ENCODE measurements around the gene ATP11A. TPM values are rescaled to one million over a fixed set of nuclear protein-coding genes. Genes with fewer than 3 reads are reported as not detected.
"Not testable (repeated sequence)": the region's sequence is repeated elsewhere in the genome, so short reads cannot be mapped to it uniquely, and the experiment has no call there.

Gene ATP11A
- total RNA-seq, 2 donors from 2014 or later = 89.0 to 91.2 TPM

DNA sequence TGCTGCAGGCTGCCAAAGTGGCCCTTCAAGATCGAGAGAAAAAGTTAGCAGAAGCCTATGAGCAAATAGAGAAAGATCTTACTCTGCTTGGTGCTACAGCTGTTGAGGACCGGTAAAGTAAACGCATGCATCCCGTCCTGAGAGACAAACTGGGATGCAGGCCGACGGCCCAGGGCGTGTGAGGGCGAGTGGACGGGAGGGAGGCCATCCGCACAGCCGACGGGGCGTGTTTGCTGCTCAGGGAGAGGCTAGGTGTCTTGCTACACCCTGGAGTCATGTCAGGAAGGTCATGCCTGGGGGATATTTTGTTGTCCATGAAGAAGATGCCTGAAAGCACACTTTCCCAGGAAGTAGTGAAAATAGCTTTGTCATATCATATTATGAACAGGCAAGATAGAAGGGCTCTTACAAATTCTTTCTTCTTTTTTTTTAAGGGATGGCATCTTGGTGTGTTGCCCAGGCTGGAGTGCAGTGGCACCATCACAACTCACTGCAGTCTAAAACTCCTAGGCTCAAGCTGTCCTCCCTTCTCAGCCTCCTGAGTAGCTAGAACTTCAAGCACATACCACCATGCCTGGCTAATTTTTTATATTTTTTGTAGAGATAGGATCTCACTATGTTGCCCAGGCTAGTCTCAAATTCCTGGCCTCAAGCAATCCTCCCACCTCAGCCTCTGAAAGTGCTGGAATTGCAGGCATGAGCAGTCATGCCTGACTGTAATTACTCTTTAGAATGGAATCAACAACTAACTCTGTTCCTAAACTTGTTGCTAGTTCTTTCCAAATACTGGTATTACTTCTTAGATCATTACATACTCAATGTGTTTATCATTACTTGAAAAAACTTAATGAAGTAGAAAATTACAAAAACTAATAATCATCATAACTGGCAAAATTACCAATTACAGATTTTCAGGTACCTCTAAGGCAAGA lies 161.5 kb downstream of the ATP11A start:
- no peaks in the 10 kb centered on the region for H3K27me3 Mint-ChIP-seq
- DNase-seq (ENCODE audit: low spot score) (no peak), ATAC-seq (no peak)
- H3K4me3 Mint-ChIP-seq = no peak overlapping the region
- no peak overlapping the region for H3K27ac Mint-ChIP-seq
- H3K36me3 Mint-ChIP-seq = peaks cover 8% of the 10 kb centered on the region
- H3K9me3 Mint-ChIP-seq = no peaks in the 10 kb centered on the region
- peaks cover 9% of the 10 kb centered on the region in 2 donors for H3K4me1 Mint-ChIP-seq (ENCODE audit: low read depth in 2 of 2)

DNA sequence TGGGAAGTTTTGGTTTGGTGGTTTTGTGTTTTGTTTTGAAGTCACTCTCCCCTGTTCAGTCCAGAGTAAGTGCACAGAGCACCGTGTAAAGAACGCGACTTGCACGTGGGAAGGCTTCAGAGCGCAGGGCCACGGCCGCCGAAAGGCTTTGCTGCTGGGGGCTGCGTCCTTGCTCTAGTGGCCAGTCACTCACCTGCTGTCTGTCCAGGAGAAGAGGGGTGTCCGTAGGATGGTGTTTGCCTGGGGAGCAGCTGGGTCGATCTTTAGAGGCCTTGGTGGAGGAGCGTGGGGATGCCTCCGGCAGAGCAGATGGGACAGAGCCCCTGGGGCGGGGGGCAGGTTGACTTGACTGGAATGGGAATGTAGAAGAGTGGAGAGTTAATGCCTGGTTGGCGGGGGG lies 162.6 kb downstream of the ATP11A start:
- peaks cover 8% of the 10 kb centered on the region for H3K36me3 Mint-ChIP-seq
- H3K9me3 Mint-ChIP-seq = no peaks in the 10 kb centered on the region
- ATAC-seq (no peak), DNase-seq (ENCODE audit: low spot score) (no peak)
- no peak overlapping the region for H3K27ac Mint-ChIP-seq
- peaks cover 9% of the 10 kb centered on the region in 2 donors for H3K4me1 Mint-ChIP-seq (ENCODE audit: low read depth in 2 of 2)
- H3K4me3 Mint-ChIP-seq = no peak overlapping the region
- H3K27me3 Mint-ChIP-seq = no peaks in the 10 kb centered on the region

DNA sequence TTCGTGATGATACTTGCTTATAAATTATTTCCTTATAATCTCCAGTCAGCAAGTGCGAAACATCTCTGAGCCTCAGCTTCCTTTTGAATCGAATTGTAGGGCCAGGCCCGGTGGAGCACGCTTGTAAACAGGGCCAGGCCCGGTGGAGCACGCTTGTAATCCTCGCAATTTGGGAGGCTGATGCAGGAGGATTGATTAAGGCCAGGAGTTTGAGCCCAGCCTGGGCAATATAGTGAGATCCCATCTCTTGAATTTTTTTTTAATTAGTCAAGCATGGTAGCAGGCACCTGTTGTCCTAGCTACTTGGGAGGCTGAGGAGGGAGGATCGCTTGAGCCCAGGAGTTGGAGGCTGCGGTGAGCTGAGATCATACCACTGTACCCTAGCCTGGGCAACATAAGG lies 163.0 kb downstream of the ATP11A start:
- Mint-ChIP-seq H3K27me3 (no peaks in the 10 kb centered on the region), H3K27ac (no peak overlapping the region), H3K36me3 (peaks cover 8% of the 10 kb centered on the region), H3K4me3 (no peak overlapping the region), H3K4me1 (ENCODE audit: low read depth in 2 of 2) (peaks cover 9% of the 10 kb centered on the region in 2 donors), H3K9me3 (no peaks in the 10 kb centered on the region)
- ATAC-seq (no peak), DNase-seq (ENCODE audit: low spot score) (no peak)

DNA sequence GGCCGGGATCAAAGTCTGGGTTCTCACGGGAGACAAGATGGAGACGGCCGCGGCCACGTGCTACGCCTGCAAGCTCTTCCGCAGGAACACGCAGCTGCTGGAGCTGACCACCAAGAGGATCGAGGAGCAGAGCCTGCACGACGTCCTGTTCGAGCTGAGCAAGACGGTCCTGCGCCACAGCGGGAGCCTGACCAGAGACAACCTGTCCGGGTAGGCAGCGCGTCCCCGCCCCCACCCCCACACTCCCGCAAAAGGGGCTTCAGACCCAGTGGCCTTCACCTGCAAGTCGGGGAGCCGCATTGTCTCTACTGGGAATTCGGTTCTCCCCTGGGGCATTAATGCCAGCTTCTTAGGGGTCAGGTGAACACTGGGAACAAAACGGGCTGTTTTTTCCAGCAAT lies 164.5 kb downstream of the ATP11A start:
- ATAC-seq (no peak), DNase-seq (ENCODE audit: low spot score) (no peak)
- Mint-ChIP-seq H3K27me3 (no peaks in the 10 kb centered on the region), H3K4me1 (ENCODE audit: low read depth in 2 of 2) (peaks cover 4% of the 10 kb centered on the region in 2 donors), H3K4me3 (no peak overlapping the region), H3K27ac (no peak overlapping the region), H3K36me3 (peaks cover 8% of the 10 kb centered on the region), H3K9me3 (no peaks in the 10 kb centered on the region)

DNA sequence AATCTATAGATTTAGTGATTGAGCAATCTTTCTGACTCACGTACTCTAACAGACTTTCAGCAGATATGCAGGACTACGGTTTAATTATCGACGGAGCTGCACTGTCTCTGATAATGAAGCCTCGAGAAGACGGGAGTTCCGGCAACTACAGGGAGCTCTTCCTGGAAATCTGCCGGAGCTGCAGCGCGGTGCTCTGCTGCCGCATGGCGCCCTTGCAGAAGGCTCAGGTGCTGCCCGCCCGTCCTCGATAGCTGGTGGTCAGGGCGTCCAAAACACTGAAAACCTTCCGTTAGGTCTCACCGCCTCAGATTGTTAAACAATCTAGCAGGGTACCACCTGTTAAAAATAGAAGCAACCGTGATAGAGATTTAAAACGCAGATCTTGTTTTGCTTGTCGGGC lies 166.0 kb downstream of the ATP11A start:
- no peak overlapping the region for H3K27ac Mint-ChIP-seq
- no peaks in the 10 kb centered on the region for H3K4me1 Mint-ChIP-seq (ENCODE audit: low read depth in 2 of 2)
- ATAC-seq (no peak), DNase-seq (ENCODE audit: low spot score) (peak; percentile 32)
- H3K9me3 Mint-ChIP-seq = no peaks in the 10 kb centered on the region
- H3K27me3 Mint-ChIP-seq = no peaks in the 10 kb centered on the region
- H3K4me3 Mint-ChIP-seq = no peak overlapping the region
- H3K36me3 Mint-ChIP-seq = peaks cover 4% of the 10 kb centered on the region

DNA sequence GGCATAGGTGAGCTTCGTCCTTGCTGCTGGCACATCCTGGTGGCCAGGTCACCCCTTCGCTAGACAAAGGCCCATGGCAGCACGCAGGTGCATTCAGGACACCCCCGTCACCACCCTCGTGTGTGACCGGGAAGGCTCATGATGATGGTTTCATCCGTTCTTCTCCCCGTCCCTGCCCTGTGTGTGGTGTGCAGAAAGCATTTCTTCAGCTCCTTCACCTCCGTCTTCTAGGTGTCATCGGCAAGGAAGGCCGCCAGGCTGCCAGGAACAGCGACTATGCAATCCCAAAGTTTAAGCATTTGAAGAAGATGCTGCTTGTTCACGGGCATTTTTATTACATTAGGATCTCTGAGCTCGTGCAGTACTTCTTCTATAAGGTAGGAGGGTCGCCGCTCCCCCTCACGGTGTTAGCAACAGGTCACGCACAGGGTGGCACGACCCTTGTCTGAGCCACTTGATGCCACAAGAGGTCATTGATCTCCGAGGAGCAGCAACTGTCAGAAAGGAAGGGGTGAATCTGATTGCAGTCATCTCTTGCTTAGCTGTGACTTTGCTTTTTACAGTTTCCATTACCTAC lies 168.2 kb downstream of the ATP11A start:
- Mint-ChIP-seq H3K4me3 (no peak overlapping the region), H3K27me3 (no peaks in the 10 kb centered on the region), H3K36me3 (no peaks in the 10 kb centered on the region), H3K9me3 (no peaks in the 10 kb centered on the region), H3K4me1 (ENCODE audit: low read depth in 2 of 2) (no peaks in the 10 kb centered on the region), H3K27ac (no peak overlapping the region)
- no peak for ATAC-seq
- DNase-seq (ENCODE audit: low spot score) = peak; percentile 48

DNA sequence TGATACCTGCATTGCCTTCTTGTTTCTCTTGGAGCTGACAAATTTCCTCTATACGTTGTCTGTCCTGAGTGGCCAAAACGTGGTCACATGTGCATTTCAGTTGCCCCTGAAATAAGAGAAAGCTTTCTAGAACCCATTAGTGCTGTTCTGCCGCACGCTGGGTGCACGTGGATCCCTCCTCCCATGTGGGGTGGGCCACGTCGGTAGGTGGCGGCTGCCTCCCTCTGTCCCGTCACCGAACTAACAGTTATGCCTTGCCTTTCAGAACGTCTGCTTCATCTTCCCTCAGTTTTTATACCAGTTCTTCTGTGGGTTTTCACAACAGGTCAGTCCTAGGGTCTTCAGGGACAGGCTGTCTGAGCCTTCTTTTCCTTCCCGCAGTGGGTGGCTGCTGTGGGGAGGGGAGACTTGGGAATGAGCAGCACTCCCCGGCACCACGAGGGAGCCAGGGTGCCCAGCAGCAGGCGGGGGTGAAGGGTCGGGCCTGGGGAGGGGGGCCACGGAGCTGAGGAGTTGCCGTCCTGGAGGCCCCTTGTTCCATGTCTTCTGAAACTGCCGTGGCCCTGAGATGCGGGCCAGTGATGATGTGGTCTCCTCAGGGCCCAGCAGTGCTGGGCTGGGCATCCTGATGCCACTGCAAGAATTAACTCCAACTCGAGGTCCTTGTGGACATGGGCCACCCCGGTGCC lies 169.4 kb downstream of the ATP11A start:
- Mint-ChIP-seq H3K27ac (no peak overlapping the region), H3K9me3 (no peaks in the 10 kb centered on the region), H3K27me3 (no peaks in the 10 kb centered on the region), H3K4me3 (no peak overlapping the region), H3K36me3 (no peaks in the 10 kb centered on the region), H3K4me1 (ENCODE audit: low read depth in 2 of 2) (no peaks in the 10 kb centered on the region)
- DNase-seq (ENCODE audit: low spot score) = peak; percentile 42
- ATAC-seq = peak in 1 of 2 donors; percentile 43

DNA sequence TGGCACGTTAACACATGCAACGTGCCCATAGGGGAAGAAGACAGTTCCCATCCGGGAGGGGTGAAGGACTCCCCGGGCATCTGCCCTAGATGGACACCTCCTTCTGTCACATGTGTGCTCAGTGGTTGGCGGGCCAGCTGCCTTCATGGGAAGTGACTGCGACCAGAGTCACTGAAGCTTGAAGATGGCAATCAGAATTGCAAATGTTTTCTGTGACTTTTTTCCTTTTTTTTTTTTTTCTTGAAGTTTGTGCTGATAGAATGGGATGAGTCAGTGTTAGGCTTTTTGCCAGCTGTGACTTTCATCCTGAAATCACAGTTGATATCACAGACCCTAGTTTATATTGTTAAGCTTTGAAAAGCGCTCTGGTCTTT lies 170.0 kb downstream of the ATP11A start:
- ATAC-seq (peak in 1 of 2 donors; percentile 13), DNase-seq (ENCODE audit: low spot score) (peak; percentile 29)
- Mint-ChIP-seq H3K9me3 (no peaks in the 10 kb centered on the region), H3K27me3 (no peaks in the 10 kb centered on the region), H3K4me3 (no peak overlapping the region), H3K36me3 (no peaks in the 10 kb centered on the region), H3K4me1 (ENCODE audit: low read depth in 2 of 2) (no peaks in the 10 kb centered on the region), H3K27ac (no peak overlapping the region)

DNA sequence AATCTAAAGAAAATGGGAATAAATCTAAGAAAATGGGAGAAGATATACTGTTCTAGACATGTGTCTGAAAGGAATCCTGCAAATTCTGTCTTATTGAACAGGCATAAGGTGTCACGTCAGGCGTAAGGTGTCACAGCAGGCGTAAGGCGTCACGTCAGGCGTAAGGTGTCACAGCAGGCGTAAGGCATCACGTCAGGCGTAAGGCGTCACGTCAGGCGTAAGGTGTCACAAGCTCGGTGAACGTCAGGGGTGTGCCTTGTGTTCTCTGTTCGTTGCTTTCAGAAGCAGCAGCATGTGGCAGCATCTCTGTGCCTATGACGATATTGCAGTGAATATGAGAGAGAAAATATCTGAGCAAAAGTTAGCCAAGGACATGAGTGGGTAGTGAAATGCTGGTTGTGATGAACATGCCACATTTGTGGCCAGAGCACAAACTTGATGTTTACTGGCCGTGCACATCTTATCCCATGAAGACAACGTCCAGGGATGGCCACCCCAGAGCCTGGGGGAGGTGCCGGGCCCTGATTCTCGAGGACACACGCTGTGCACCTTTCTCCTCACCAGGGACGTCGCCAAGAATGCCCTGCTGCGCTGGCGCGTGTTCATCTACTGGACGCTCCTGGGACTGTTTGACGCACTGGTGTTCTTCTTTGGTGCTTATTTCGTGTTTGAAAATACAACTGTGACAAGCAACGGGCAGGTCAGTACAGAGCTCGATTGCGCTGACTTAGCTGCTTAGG lies 172.2 kb downstream of the ATP11A start:
- ATAC-seq = no peak
- H3K27ac Mint-ChIP-seq = no peak overlapping the region
- peaks cover 5% of the 10 kb centered on the region for H3K36me3 Mint-ChIP-seq
- H3K9me3 Mint-ChIP-seq = no peaks in the 10 kb centered on the region
- H3K27me3 Mint-ChIP-seq = no peaks in the 10 kb centered on the region
- no peak overlapping the region for H3K4me3 Mint-ChIP-seq
- DNase-seq (ENCODE audit: low spot score) = peak; percentile 34
- H3K4me1 Mint-ChIP-seq (ENCODE audit: low read depth in 2 of 2) = no peaks in the 10 kb centered on the region

DNA sequence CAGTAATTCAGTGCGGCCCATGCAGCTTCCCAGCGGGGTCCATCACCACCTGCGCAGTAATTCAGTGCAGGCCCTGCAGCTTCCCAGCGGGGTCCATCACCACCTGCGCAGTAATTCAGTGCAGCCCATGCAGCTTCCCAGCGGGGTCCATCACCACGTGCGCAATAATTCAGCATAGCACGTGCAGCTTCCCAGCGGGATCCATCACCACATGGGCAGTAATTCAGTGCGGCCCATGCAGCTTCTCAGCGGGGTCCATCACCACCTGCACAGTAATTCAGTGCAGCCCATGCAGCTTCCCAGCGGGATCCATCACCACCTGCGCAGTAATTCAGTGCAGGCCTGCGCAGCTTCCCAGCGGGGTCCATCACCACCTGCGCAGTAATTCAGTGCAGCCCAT lies 173.5 kb downstream of the ATP11A start:
- H3K27me3 Mint-ChIP-seq; H3K36me3 Mint-ChIP-seq; ATAC-seq; H3K27ac Mint-ChIP-seq; H3K4me1 Mint-ChIP-seq (ENCODE audit: low read depth in 2 of 2); H3K9me3 Mint-ChIP-seq; H3K4me3 Mint-ChIP-seq: not testable (repeated sequence)
- peak; percentile 15 for DNase-seq (ENCODE audit: low spot score)

DNA sequence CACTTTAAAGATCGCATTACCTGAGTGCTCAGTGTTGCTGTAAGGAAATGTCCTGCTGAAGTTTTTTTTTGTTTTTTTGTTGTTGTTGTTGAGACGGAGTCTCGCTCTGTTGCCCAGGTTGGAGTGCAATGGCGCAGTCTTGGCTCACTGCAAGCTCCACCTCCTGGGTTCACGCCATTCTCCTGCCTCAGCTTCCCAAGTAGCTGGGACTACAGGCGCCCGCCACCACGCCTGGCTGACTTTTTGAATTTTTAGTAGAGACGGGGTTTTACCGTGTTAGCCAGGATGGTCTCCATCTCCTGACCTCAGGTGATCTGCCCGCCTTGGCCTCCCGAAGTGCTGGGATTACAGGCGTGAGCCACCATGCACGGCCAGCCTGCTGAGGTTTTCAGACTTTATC lies 175.6 kb downstream of the ATP11A start:
- H3K4me3 Mint-ChIP-seq; H3K36me3 Mint-ChIP-seq; ATAC-seq; H3K27me3 Mint-ChIP-seq; H3K9me3 Mint-ChIP-seq; H3K27ac Mint-ChIP-seq; H3K4me1 Mint-ChIP-seq (ENCODE audit: low read depth in 2 of 2): not testable (repeated sequence)
- peak; percentile 12 for DNase-seq (ENCODE audit: low spot score)

DNA sequence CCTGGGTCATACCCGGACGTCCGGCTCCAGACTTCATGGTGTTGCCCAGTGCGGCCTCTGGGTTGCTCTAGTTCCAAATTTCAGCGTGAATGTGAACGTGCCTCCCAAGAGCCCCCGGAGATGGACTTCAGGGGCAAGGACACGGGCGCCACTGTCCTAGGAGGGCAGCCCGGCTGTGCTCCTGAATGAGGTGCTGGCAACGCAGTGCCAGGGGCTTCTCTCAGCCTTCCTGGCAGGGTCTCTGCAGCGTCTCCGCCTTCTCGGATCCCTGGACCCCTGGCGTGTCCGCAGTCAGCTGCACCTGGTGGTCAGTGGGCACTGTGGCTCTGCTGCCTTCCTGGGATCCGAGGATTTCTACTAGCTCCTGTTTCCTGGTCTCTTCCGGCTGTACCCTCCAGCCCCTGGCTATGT lies 177.5 kb downstream of the ATP11A start:
- DNase-seq (ENCODE audit: low spot score) = peak; percentile 39

DNA sequence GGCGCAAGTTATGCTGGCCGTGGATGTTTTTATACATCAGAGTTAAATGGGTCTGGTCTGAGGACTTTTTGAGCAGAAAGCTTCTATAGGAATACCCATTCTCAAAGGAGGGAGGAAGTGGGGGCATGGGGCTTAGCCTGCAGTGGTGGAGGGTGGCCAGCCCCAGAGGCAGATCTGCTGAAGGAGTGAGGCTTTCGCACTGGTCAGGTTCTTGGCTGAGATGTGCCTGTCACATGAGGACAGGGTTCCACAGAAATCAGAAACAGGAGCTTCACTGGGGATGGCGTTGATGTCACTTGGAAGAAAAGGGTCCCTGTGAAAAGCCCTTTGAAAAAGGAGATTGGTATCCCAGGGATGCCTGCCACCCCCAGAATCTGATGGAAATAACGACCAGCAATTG lies 178.5 kb downstream of the ATP11A start:
- DNase-seq (ENCODE audit: low spot score) = no peak

More for the DNA sequence above, 177.5 kb downstream of the ATP11A start:
- ATAC-seq = no peak
- no peak overlapping the region for H3K4me3 Mint-ChIP-seq
- H3K9me3 Mint-ChIP-seq = no peaks in the 10 kb centered on the region
- no peaks in the 10 kb centered on the region for H3K27me3 Mint-ChIP-seq
- peaks cover 5% of the 10 kb centered on the region for H3K36me3 Mint-ChIP-seq
- no peak overlapping the region for H3K27ac Mint-ChIP-seq
- no peaks in the 10 kb centered on the region for H3K4me1 Mint-ChIP-seq (ENCODE audit: low read depth in 2 of 2)

More for the DNA sequence above, 178.5 kb downstream of the ATP11A start:
- Mint-ChIP-seq H3K4me3 (no peak overlapping the region), H3K9me3 (no peaks in the 10 kb centered on the region), H3K4me1 (ENCODE audit: low read depth in 2 of 2) (peaks cover 8 to 9% of the 10 kb centered on the region in 2 donors), H3K27ac (no peak overlapping the region), H3K36me3 (peaks cover 5% of the 10 kb centered on the region), H3K27me3 (no peaks in the 10 kb centered on the region)
- ATAC-seq = no peak

All from natural killer cell treated with Interleukin-12 subunit alpha and Interleukin-12 subunit beta and Interleukin-15 and Interleukin-18, amount 100 ng/mL, for 72 hours (primary cell).